Muscle layer of colon (tissue), 2 donors: Measurements from ENCODE around the gene GBGT1.

ENCODE experiments used
- H3K27ac ChIP-seq: one replicate; pipeline ENCODE4 v1.7.0; 2013; ENCODE audit warnings: low read depth, mild to moderate bottlenecking, low read length, moderate library complexity
- H3K27me3 ChIP-seq, 2 donors: one replicate each; pipeline ENCODE4 v1.7.0; 2013; ENCODE audit warnings: low read length in 2 of 2, mild to moderate bottlenecking in 2 of 2; ENCODE audit not compliant: insufficient read depth in 2 of 2, control insufficient read depth in 1 of 2
- H3K36me3 ChIP-seq: one replicate; pipeline ENCODE4 v1.7.0; 2013; ENCODE audit warnings: mild to moderate bottlenecking, low read length; ENCODE audit not compliant: insufficient read depth
- H3K4me1 ChIP-seq: one replicate; pipeline ENCODE4 v1.7.0; 2013; ENCODE audit warnings: mild to moderate bottlenecking, low read length; ENCODE audit not compliant: insufficient read depth
- H3K4me3 ChIP-seq, 2 donors: one replicate each; pipeline ENCODE4 v1.7.0; 2013; ENCODE audit warnings: low read length in 2 of 2, low read depth in 1 of 2, mild to moderate bottlenecking in 1 of 2, moderate library complexity in 1 of 2
- H3K9ac ChIP-seq: one replicate; pipeline ENCODE4 v1.7.0; 2013; ENCODE audit warnings: low read length
- H3K9me3 ChIP-seq: one replicate; pipeline ENCODE4 v1.7.0; 2013; ENCODE audit warnings: mild to moderate bottlenecking, low read length
- donor health status: abdominal sarcoma.
- donor health status: Adenocarcinoma of cecum.

The GBGT1 gene

GRCh38 chr9:133189826-133190225, 26.1 kb upstream of the GBGT1 start:
- H3K4me3 ChIP-seq = no peak overlapping the region
- no peaks in the 10 kb centered on the region for H3K4me1 ChIP-seq
- H3K27ac ChIP-seq = no peak overlapping the region
- no peaks in the 10 kb centered on the region for H3K36me3 ChIP-seq
- H3K9ac ChIP-seq = no peak overlapping the region
- no peaks in the 10 kb centered on the region for H3K9me3 ChIP-seq
- H3K27me3 ChIP-seq = peaks cover 0 to 6% of the 10 kb centered on the region in 2 donors

- Histone ChIP-seq H3K9me3 (no peaks in the 10 kb centered on the region), H3K4me3 (no peak overlapping the region), H3K9ac (no peak overlapping the region), H3K4me1 (no peaks in the 10 kb centered on the region), H3K27me3 (peaks cover 0 to 6% of the 10 kb centered on the region in 2 donors), H3K36me3 (no peaks in the 10 kb centered on the region), H3K27ac (no peak overlapping the region)
Observed at GRCh38 chr9:133188843-133189180, 25.1 kb upstream of the GBGT1 start.

DNA sequence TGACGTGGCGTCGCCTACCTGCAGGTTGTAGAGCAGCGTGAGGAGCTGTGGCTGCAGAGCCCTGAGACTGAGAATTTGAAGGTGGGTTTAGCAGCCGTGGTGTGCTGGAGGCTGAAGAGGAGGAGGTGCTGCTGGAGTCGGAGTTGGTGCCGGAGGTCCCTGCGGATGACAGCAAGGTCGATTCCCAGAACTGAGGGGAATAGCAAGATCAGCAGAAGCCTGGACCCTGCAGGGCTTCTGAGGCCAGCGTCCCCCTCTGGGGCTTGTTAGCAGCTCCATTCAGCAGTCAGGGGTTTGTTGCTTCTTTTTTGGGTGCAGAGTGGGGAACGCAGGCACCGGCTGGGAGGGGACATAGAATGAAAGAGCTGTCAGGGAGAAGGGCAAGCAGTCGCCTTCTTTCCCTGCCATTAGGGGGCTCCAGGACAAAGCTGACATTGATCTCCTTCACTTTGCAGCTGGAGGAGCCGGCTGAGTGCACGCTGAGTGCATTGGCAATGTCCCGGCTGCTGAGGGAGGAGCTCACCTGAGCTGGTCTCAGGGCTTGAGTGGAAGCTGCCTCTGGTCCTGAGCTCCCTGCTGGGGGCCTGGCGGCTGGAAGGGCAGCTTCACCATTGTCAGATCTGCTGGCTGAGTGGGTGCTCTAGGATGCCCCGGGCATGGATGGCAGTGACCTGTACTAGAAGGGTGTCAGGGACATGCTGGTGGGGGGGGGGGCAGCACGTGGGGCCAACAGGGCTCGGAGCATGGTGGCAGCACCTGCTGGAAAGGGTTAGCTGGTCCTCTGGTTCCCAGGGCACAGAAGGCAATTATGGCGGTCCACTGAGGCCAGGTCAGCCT, 24.5 kb upstream of the GBGT1 start:
- Histone ChIP-seq H3K36me3 (no peaks in the 10 kb centered on the region), H3K27ac (no peak overlapping the region), H3K4me1 (no peaks in the 10 kb centered on the region), H3K4me3 (no peak overlapping the region), H3K27me3 (peaks cover 0 to 6% of the 10 kb centered on the region in 2 donors), H3K9me3 (no peaks in the 10 kb centered on the region), H3K9ac (no peak overlapping the region)

DNA sequence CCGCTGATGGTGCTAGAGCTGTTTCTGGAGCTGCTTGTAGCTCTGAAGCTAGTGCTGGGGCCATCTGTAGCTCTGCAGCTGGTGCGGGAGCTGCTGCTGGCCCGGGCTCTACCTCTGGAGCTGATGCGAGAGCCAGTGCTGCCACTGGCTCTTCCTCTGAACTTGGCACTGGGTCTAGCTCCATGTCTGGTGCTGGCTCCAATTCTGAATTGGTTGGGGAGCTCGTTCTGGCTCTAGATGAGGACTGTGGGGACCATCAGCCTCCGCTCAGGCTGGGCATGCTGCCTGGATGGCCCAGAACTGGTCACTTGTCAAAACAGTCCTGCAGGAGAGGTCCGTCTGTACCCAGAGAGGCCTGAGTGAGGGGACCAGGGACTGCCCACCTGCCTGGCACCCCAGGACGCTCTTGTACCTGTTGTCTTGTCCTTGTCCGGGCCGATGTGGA, 23.9 kb upstream of the GBGT1 start:
- peaks cover 0 to 6% of the 10 kb centered on the region in 2 donors for H3K27me3 ChIP-seq
- no peak overlapping the region for H3K9ac ChIP-seq
- no peak overlapping the region for H3K27ac ChIP-seq
- H3K4me3 ChIP-seq = no peak overlapping the region
- no peaks in the 10 kb centered on the region for H3K36me3 ChIP-seq
- H3K9me3 ChIP-seq = no peaks in the 10 kb centered on the region
- H3K4me1 ChIP-seq = no peaks in the 10 kb centered on the region

DNA sequence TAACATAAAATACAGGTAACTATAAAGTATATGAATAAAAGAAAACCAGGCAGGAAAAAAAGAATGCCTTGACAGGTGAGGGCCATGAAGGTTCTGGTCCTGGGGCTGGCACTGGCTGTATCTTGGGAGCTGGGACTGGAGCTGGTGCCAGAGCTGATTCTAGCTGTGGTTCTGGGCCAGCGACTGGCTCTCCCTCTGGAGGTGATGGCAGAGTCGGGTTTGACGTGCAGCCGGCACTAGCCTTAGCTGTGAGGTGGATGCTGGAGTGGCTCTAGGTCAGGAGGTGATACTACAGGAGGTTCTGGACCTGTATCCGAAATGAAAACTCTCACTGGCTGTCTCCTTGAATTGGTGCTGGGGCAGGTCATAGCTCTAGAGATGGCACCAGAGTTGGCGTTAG, 23.0 kb upstream of the GBGT1 start:
- no peaks in the 10 kb centered on the region for H3K9me3 ChIP-seq
- H3K4me3 ChIP-seq = no peak overlapping the region
- no peak overlapping the region for H3K27ac ChIP-seq
- H3K9ac ChIP-seq = no peak overlapping the region
- H3K27me3 ChIP-seq = peaks cover 0 to 6% of the 10 kb centered on the region in 2 donors
- H3K36me3 ChIP-seq = no peaks in the 10 kb centered on the region
- no peaks in the 10 kb centered on the region for H3K4me1 ChIP-seq

DNA sequence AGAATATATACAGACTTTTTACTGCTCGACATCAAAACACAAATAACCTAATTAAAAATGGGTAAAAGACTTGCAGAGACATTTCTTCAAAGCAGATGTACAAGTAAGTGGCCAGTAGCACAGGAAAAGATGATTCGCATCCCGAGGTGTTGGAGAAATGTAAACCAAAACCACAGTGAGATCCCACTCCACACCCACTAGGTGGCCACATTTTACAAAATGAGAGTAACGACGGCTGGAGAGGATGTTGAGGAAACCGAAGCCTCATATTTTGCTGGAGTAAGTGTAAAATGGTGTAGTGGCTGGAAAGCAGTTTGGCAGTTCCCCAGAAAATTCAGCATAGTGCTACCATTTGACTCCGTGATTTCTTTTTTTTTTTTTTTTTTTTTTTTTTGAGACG, 21.3 kb upstream of the GBGT1 start:
- H3K4me1 ChIP-seq = no peaks in the 10 kb centered on the region
- no peak overlapping the region for H3K4me3 ChIP-seq
- no peaks in the 10 kb centered on the region for H3K9me3 ChIP-seq
- peaks cover 0 to 6% of the 10 kb centered on the region in 2 donors for H3K27me3 ChIP-seq
- no peak overlapping the region for H3K27ac ChIP-seq
- H3K9ac ChIP-seq = no peak overlapping the region
- H3K36me3 ChIP-seq = no peaks in the 10 kb centered on the region

- Histone ChIP-seq H3K36me3 (no peaks in the 10 kb centered on the region), H3K4me1 (no peaks in the 10 kb centered on the region), H3K9ac (no peak overlapping the region), H3K27me3 (no peaks in the 10 kb centered on the region), H3K9me3 (no peaks in the 10 kb centered on the region), H3K27ac (no peak overlapping the region), H3K4me3 (no peak overlapping the region)
Observed at GRCh38 chr9:133182151-133182550, 18.4 kb upstream of the GBGT1 start.

- no peak overlapping the region for H3K9ac ChIP-seq
- no peaks in the 10 kb centered on the region for H3K36me3 ChIP-seq
- H3K27me3 ChIP-seq = no peaks in the 10 kb centered on the region
- H3K4me1 ChIP-seq = no peaks in the 10 kb centered on the region
- H3K27ac ChIP-seq = no peak overlapping the region
- no peaks in the 10 kb centered on the region for H3K9me3 ChIP-seq
- no peak overlapping the region for H3K4me3 ChIP-seq
Observed at GRCh38 chr9:133181561-133181960, 17.8 kb upstream of the GBGT1 start.

DNA sequence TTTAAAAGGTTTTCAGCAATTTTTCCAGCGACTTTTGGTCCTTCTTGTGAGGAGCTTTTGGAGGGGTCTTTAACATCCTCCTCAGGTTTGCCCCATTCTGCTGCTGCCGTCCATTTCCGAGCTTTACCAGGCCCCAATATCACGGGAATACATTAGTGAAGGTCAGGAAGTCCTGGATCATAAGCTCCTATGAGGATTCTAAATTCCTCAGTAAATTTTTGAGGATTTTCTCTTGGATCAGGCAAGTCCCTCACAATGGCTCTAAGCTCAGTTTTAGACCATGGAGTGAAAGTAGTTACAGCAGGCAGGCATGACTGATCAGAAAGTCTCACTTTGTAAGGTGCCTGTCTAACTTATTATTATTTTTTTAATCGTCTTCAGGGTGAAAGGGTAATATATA, 17.2 kb upstream of the GBGT1 start:
- no peaks in the 10 kb centered on the region for H3K36me3 ChIP-seq
- H3K9ac ChIP-seq = no peak overlapping the region
- no peak overlapping the region for H3K27ac ChIP-seq
- no peaks in the 10 kb centered on the region for H3K4me1 ChIP-seq
- H3K9me3 ChIP-seq = no peaks in the 10 kb centered on the region
- H3K4me3 ChIP-seq = no peak overlapping the region
- no peaks in the 10 kb centered on the region for H3K27me3 ChIP-seq

- no peaks in the 10 kb centered on the region for H3K4me1 ChIP-seq
- no peaks in the 10 kb centered on the region for H3K9me3 ChIP-seq
- H3K27me3 ChIP-seq = peaks cover 0 to 8% of the 10 kb centered on the region in 2 donors
- H3K36me3 ChIP-seq = no peaks in the 10 kb centered on the region
- H3K27ac ChIP-seq = no peak overlapping the region
- H3K9ac ChIP-seq = no peak overlapping the region
- no peak overlapping the region for H3K4me3 ChIP-seq
Observed at GRCh38 chr9:133173056-133173455, 9.3 kb upstream of the GBGT1 start.

- H3K4me1 ChIP-seq = no peaks in the 10 kb centered on the region
- H3K9me3 ChIP-seq = no peaks in the 10 kb centered on the region
- H3K4me3 ChIP-seq = no peak overlapping the region
- H3K9ac ChIP-seq = no peak overlapping the region
- no peak overlapping the region for H3K27ac ChIP-seq
- peaks cover 0 to 11% of the 10 kb centered on the region in 2 donors for H3K27me3 ChIP-seq
- no peaks in the 10 kb centered on the region for H3K36me3 ChIP-seq
Observed at GRCh38 chr9:133171161-133171961, 7.6 kb upstream of the GBGT1 start.
